ENCODE data around the gene GET4.
"Not testable (repeated sequence)": the region's sequence is repeated elsewhere in the genome, so short reads cannot be mapped to it uniquely, and the experiment has no call there.

GET4 gene

DNA sequence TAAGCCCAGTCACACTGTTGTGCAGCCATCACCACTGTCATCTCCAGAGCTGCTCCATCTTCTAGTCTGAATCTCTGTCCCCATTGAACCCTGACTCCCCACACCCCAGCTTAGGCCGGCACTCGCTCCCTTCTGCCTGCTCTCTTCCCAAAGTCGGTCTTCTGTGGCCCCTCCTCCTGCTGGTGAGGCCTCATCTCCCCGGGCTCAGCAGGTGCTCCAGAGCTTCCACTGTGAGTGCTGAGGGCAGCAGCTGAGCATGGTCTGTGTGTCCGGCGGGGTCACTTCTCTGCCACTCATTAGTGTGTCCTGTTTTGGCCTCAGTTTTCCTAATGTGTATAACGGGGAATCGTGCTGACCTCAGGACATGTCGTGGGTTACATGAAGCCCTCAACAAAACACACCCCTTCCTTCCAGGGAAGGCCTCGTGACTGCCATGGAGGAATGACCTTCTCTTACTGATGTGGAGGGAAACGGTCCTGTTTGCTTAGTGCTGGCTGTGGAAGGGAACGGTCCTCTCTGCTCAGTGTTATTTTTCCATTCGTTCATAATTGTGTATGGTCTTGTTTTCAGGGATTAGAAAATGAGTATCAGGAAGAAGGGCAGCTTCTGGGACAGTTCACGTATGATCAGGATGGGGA is 4.3 kb upstream of the GET4 start:
- no peak for DNase-seq

GRCh38 chr7:872685-873084 is 3.7 kb upstream of the GET4 start:
- DNase-seq = not testable (repeated sequence)

GRCh38 chr7:873367-874002 is 2.9 kb upstream of the GET4 start:
- DNase-seq = peak; percentile 80

DNA sequence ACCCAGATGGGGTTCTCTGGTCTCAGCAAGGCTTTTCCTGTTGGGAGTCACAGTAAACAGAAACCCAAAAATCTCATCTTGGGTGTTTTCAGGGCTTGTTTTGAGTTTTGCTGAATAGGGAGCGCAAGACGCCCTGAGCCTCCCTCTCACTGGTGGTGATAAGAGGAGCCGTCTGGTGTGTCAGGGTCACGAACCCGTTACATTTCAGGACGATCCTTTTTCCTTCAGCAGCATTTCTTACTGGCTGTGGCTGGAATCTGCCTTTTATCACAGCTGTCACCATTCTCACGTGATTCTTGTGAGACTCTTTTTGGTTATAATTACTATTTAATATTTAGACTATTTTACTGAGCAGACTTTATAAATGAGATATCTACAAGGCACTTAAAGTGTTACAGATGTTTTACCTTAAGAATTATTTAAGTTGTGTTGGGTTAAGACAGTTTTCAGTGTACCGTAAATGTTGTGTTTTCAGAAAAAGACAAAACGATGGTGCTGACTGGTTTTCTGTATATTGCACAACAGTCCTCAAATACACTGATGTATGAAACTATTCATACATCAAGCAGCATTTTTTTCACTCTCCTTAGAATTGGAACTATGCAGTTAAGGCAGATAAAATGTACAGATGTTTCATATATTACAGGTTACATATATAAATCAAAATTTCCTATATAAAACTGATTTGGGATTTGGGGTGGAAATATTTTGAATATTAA is 2.2 kb upstream of the GET4 start:
- DNase-seq = no peak

DNA sequence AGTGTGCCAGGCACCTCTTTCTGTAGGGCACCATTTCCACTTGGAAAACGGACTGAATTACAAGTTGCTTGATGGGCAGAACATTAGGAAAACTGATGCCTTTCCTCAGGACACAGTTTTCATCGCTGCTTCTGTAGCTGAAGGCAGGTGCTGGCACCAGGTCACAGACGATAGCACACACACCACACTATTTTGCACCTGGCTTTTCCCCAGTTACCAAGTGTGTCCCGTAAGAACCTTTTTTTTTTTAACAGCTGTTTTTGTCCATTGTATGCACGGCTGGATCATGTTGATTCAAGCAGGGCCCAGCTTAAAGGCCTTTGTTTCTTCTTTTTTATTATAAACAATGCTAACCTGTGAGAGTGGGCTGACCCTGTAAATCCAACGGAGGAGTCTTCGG is 1.3 kb upstream of the GET4 start:
- peak; percentile 47 for DNase-seq

- peak; percentile 28 for DNase-seq
These were observed 778 bp upstream of the GET4 start for GRCh38 chr7:875476-876076.

DNA sequence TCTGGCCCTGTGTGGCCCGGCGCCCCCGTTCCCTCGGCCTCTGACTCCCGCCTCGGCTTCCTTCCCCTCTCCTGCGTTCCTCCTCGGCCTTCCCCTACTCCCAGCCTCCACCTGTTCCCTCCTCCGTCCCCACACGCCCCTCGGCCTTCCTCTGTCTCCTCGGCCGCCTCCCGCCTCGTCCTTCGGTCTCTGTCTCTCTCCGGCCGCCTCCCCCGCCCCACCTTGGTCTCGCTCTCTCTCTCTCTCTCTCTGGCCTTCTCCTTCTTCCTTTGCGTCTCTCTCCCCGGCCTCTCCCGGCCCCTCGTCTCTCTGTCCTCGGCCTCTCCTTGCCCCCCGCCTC is 588 bp downstream of the GET4 start:
- no peak for DNase-seq

- DNase-seq = no peak
These were observed 1.2 kb downstream of the GET4 start for GRCh38 chr7:877312-878232.

- no peak for DNase-seq
These were observed 2.7 kb downstream of the GET4 start for GRCh38 chr7:879093-879492.

- no peak for DNase-seq
These were observed 3.4 kb downstream of the GET4 start for GRCh38 chr7:879706-880105.

- no peak for DNase-seq
These were observed 4.1 kb downstream of the GET4 start for GRCh38 chr7:880450-880849.

- no peak for DNase-seq
These were observed 5.3 kb downstream of the GET4 start for GRCh38 chr7:881441-882234.

DNA sequence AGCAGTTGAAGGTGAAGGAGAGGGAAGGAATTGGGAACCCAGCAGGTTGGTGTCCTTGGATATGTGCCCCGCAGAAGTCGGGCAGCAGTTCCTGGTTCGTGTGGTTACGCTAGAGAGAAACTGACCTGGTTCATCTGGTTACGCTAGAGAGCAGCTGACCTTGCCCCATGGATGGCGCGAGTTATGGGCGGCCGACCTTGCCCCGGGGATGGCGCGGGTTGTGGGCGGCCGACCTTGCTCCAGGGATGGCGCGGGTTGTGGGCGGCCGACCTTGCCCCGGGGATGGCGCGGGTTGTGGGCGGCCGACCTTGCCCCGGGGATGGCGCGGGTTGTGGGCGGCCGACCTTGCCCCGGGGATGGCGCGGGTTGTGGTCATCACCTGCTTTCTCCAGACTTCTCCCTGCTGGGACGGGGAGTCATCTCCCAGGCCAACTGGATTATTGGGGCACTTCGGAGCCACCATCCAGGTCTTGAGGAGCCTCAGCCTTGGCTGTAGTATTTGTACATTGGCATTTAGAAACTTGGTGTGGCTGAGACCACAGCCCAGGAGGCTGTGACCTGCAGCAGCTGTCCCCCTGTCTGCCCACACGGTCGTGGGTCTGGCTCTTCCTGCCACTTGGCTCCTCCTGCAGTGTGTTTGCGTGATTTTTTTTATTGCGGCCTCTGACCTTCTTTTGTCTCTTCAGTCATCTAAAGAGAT is 6.1 kb downstream of the GET4 start:
- DNase-seq = no peak

DNA sequence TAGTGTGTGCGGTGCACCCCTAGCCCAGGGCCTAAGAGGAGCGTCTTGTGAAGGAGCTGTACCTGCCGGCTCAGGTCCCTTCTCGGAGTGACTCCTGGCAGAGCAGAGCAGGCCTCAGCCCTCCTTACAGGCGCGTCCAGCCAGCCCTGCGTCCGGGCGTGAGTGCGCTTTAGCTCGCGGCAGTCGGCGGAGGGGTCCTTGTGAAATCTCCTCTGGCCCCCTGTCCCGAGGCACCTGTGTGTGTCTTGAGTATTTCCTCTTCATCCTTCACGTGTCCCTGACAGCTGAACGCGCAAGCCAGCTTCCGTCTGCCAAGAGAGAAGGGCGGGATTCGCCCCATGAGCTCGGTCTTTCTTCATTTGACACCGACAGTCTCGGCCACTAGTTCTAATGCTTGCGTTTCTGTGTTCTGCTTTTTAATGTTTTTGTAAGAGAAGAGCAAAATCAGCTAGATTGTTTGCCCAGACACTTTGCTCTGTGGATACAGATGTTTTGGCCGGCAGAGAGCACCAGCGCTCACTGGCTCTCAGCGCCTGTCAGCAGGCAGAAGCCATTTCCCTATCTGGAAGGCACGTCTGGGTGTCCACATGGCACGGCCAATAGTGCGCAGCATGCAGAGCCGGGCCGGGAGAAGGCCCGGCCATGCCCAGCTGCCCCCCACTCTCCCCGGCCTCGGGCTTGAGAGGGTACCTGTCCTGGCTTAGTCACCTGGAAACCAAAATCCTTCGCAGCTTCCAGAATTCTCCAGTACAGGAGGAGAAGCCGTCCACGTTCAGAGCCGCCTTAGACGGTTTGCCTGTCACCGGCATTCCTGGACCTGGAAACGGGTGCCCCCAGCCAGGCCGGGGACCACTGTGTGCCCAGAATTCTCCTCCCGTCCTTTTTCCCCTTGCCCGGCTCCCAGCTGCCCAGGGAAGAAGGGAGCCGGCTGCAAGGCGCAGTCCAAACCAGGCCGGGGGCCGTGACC is 7.0 kb downstream of the GET4 start:
- no peak for DNase-seq

GRCh38 chr7:884191-885003 is 8.0 kb downstream of the GET4 start:
- no peak for DNase-seq

GRCh38 chr7:885261-885892 is 9.0 kb downstream of the GET4 start:
- DNase-seq = no peak

DNA sequence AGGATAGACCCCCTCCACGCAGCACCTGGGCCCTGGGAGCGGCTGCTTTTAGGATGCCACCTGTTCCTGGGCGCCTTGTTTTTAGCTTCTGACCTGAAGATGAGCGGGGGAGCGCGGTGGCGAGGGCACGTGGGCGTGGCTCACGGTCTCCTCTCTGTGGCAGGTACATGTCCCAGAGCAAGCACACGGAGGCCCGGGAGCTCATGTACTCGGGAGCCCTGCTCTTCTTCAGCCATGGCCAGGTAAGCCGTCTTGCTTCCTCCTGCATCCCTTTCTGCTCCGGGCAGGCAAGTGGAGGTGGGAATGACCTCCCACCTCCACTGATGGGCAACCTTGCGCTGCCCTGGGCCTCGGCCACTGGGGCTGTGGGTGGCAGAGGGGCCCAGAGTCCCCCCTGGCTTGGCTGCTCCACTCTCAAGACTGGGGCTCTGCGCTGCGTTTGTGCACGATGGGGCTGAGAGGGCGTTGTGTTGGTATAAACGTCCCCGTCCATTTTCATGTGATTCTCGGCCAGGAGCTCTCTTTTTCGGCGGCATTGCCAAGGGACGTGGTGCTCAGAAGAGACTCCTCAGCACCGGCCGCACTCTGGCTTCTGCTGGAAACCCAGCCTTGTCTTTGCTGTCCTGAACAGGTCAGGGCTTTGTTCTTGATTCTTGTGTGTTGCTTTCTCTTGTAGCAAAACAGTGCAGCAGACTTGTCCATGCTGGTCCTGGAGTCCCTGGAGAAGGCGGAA is 9.7 kb downstream of the GET4 start:
- DNase-seq = no peak

Data from NCI-H1092 (cell line).